GM12875 (cell line): Measurements from ENCODE around the gene BLOC1S6.

Experiments
- H3K4me3 ChIP-seq: one replicate; pipeline ENCODE4 v1.5.1; 2011; ENCODE audit warnings: low read depth, low read length, control low read depth
- TF ChIP-seq, protein P1 (sequence below): IDR thresholded peaks from 2 replicates; pipeline ENCODE4 v1.5.1; 2011; ENCODE audit warnings: low read depth, mild to moderate bottlenecking, control low read depth, inconsistent platforms, low read length, moderate library complexity, borderline replicate concordance; ENCODE audit not compliant: insufficient read depth

The BLOC1S6 gene

GRCh38 chr15:45637552-45638033 is 50.4 kb downstream of the BLOC1S6 start:
- TF ChIP-seq, protein P1, sequence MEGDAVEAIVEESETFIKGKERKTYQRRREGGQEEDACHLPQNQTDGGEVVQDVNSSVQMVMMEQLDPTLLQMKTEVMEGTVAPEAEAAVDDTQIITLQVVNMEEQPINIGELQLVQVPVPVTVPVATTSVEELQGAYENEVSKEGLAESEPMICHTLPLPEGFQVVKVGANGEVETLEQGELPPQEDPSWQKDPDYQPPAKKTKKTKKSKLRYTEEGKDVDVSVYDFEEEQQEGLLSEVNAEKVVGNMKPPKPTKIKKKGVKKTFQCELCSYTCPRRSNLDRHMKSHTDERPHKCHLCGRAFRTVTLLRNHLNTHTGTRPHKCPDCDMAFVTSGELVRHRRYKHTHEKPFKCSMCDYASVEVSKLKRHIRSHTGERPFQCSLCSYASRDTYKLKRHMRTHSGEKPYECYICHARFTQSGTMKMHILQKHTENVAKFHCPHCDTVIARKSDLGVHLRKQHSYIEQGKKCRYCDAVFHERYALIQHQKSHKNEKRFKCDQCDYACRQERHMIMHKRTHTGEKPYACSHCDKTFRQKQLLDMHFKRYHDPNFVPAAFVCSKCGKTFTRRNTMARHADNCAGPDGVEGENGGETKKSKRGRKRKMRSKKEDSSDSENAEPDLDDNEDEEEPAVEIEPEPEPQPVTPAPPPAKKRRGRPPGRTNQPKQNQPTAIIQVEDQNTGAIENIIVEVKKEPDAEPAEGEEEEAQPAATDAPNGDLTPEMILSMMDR, result no peak
- no peak overlapping the region for H3K4me3 ChIP-seq

DNA sequence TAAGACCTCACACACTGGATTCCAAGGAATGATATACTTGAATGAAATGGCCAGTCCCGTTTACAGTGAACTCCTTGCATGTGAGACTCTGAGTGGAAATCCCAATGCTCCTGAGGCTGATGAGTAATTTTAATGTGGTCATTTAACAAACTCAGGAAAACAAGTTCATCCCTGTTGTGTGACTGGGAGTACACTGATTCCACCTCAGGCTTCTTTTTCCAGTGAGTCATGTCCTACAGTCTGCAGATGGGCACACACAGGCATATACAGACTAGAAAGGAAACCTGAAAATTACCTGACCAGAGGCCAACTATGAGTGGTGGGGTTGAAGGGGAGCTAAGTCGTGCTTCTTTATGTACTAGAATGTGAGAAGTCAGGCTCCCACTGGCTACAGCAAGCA is 53.4 kb downstream of the BLOC1S6 start:
- H3K4me3 ChIP-seq, result no peak overlapping the region
- TF ChIP-seq, protein P1, result no peak

DNA sequence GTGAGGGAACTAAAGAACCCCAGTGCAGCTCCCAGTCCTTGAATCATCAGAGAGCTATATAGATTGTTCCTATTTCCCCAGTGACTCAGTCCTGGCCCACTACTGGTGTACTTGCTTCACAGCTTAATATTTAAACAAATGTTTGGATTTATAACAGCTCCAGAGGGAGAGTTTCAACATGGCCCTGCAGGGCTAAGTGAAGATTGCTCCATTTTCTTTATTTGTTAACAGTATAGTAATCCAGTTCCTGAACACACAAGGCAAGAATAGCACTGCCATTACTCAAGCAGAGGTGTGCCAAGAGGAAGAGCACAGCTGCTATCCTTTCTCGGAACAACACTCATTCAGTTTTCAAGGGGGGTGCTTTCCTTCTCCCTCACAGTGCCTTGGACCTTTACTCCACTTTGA is 54.2 kb downstream of the BLOC1S6 start:
- H3K4me3 ChIP-seq, result no peak overlapping the region
- TF ChIP-seq, protein P1, result no peak

- no peak overlapping the region for H3K4me3 ChIP-seq
- TF ChIP-seq, protein P1, result no peak
These were observed 55.1 kb downstream of the BLOC1S6 start for GRCh38 chr15:45641999-45642932.

DNA sequence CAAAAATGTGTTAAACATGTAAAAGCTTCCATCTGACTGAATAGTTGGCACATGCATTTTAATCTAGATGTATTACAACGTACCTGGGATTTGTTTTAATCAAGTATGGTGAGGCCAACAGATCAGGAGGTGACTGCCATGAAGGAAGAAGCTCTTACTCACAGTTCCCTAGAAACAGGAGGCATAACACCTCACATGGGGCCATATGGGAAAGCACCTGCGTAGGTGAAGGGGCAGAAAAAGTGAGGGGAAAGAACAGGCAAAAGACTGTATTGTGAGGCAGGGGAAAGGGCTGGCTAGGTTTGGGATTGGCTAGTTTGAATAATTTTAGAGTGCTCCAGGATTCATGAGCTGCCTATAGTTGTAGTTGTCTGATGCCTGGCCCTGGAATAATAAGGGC is 57.3 kb downstream of the BLOC1S6 start:
- TF ChIP-seq, protein P1, result no peak
- no peak overlapping the region for H3K4me3 ChIP-seq

DNA sequence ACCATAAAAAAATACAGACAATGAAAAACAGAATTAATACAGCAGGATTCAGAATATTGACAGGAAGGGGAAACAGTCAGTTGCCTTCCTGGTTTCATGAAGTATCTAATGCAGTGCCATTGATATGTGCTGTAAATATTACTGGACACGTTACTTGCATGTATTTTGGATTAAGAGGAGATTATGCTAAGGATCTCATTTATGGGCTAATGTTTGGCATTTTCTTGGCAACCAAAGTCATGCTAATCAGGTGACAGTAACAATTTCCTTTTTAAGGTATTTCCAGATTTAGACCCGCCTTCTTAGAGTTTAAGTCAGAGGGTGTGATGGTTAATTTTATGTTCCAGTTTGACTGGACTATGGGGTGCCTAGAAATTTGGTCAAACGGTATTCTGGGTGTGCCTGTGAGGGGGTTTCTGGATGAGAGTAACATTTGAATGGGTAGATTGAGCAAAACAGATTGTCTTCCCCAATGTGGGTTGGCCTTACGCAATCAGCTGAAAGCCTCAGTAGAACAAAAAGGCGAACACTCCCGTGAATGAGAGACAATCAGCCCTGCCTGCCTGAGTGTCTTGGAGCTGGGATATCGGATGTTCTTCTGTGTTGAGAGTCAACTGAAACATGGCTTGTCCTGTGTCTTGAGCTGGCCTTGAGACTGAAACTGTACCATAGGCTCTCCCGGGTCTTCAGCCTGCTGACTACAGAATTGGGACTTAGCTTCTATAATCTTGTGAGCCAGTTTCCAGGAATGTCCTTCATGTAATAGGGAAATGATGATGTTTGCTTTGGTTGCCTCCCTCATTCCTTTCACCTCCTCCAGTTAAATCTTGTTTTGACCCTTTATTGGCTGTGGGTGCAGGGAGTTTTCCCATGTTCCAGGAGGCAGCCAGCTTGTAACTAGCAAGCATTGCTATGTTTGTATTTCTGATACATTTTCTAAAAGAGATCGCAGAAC is 58.1 kb downstream of the BLOC1S6 start:
- H3K4me3 ChIP-seq, result no peak overlapping the region
- TF ChIP-seq, protein P1, result no peak
